ENCODE measurements around the gene FAM200A.

Gene FAM200A

DNA sequence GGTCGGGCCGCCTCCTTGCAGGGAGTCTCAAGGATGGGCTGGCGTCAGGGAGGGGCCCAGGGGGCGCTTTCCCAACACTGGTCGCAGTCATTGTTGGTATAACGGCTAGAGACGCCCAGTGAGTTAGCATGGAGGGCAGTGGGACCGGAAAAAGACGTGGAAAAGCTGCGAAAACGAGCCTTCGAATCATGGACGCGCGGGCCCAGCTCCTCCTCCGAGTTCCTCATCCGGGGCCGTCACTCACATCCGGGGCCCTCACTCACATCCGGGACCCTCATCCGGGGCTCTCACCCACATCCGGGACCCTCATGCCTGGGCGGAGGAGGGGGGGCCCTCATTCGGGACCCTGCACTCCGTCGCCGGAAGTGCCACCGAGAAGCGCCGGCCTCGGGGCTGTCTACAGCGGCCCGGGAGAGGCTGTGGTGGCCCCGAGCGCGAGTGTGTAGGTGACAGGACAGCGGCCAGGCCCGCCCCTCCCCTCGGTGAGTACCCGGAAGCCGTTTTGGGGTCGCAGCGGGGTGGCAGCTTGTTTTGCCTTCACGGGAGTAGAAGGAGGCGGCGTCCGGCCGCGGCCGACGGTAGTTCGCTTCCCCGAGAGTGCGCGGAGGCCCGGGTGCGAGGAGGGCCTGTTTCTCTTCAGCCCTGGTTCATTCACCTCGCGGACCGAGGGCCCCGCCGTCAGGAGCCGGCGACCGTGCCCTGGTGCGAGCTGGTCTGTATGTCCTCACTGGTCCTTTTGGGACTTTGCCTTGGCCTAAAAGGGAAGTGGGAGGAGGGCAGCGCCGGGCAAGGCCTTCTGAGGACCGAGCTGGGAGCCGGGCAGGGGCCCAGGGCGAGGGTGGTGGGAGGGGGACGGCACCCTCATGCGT lies 6.6 kb upstream of the FAM200A start, which contains the start of gene ZNF655:
Gene ZNF655 (plus strand): TSS at position 337 of the 869 bp plus-strand sequence. CDS start 1,918 bp downstream, outside the sequence.
- no peak within 1 kb of the TSS for H2BK15ac ChIP-seq (ENCODE audit: low read length)
- peak within 1 kb of the TSS; percentile 97 for H4K91ac ChIP-seq (ENCODE audit: low read depth, low read length, poor library complexity)
- peak within 1 kb of the TSS; percentile 82 for H2BK120ac ChIP-seq (ENCODE audit: low read depth, low read length)
- H2AFZ ChIP-seq (ENCODE audit: low read length) = peak within 1 kb of the TSS; percentile 90
- H2AK5ac ChIP-seq (ENCODE audit: low read depth, low read length) = peak within 1 kb of the TSS; percentile 96
- H3K18ac ChIP-seq (ENCODE audit: low read length) = peak within 1 kb of the TSS; percentile 99
- peak within 1 kb of the TSS; percentile 91 for H3K4ac ChIP-seq (ENCODE audit: low read length)
- peak within 1 kb of the TSS; percentile 90 for H3K23ac ChIP-seq (ENCODE audit: low read depth, low read length, poor library complexity)
- H3K4me3 ChIP-seq (ENCODE audit: low read length in 2 of 2) = peak within 1 kb of the TSS; percentile 89 to 99
- peak within 1 kb of the TSS; percentile 88 for H2BK5ac ChIP-seq (ENCODE audit: low read length)
- peak within 1 kb of the TSS; percentile 100 for H3K9ac ChIP-seq (ENCODE audit: low read depth, low read length, poor library complexity)
- peaks cover 6% of the 10 kb centered on the region in 2 donors for H3K4me1 ChIP-seq (ENCODE audit: control insufficient read depth in 2 of 2, insufficient read depth in 1 of 2, low read depth in 1 of 2, low read length in 2 of 2)
- no peaks in the 10 kb centered on the region for H3K9me3 ChIP-seq (replicated peaks in 1 of 2; ENCODE audit: control insufficient read depth in 2 of 2, insufficient read depth in 1 of 2, low read depth in 1 of 2, low read length in 2 of 2)
- peak; percentile 95 for DNase-seq (ENCODE audit: low spot score)
- H3K36me3 ChIP-seq (replicated peaks in 1 of 2; ENCODE audit: control insufficient read depth in 2 of 2, insufficient read depth in 2 of 2, low read length in 2 of 2) = peaks cover 34 to 69% of the 10 kb centered on the region in 2 donors
- peak within 1 kb of the TSS; percentile 98 for H4K8ac ChIP-seq (ENCODE audit: low read depth, low read length)
- H3K27ac ChIP-seq (replicated peaks; ENCODE audit: low read length) = peak within 1 kb of the TSS; percentile 77
- peak within 1 kb of the TSS; percentile 86 for H3K14ac ChIP-seq (ENCODE audit: low read length)
- H2BK12ac ChIP-seq (ENCODE audit: low read length) = no peak within 1 kb of the TSS
- H3K4me2 ChIP-seq (ENCODE audit: insufficient read depth, low read length, poor library complexity, severe bottlenecking) = peak within 1 kb of the TSS; percentile 85
- no CpG with 5 or more reads among the region's 73 CpGs for WGBS, 2 donors (ENCODE audit: extremely low coverage in 2 of 2, insufficient read length in 2 of 2, insufficient replicate concordance in 1 of 2)
- peaks cover 13% of the 10 kb centered on the region for H3K79me1 ChIP-seq (ENCODE audit: low read depth, low read length)
- no peaks in the 10 kb centered on the region for H3K27me3 ChIP-seq (ENCODE audit: control insufficient read depth in 3 of 3, insufficient read depth in 3 of 3, low read depth in 1 of 3, low read length in 3 of 3)

- peak overlapping the region; percentile 88 for H2BK5ac ChIP-seq (ENCODE audit: low read length)
- DNase-seq (ENCODE audit: low spot score) = no peak
- H3K14ac ChIP-seq (ENCODE audit: low read length) = peak overlapping the region; percentile 86
- H3K4me3 ChIP-seq (ENCODE audit: low read length in 2 of 2) = peak overlapping the region; percentile 89 to 99
- peaks cover 31 to 67% of the 10 kb centered on the region in 2 donors for H3K36me3 ChIP-seq (replicated peaks in 1 of 2; ENCODE audit: control insufficient read depth in 2 of 2, insufficient read depth in 2 of 2, low read length in 2 of 2)
- peak overlapping the region; percentile 97 for H4K91ac ChIP-seq (ENCODE audit: low read depth, low read length, poor library complexity)
- H3K4me1 ChIP-seq (ENCODE audit: control insufficient read depth in 2 of 2, insufficient read depth in 1 of 2, low read depth in 1 of 2, low read length in 2 of 2) = peaks cover 6% of the 10 kb centered on the region in 2 donors
- no CpG with 5 or more reads among the region's 17 CpGs for WGBS, 2 donors (ENCODE audit: extremely low coverage in 2 of 2, insufficient read length in 2 of 2, insufficient replicate concordance in 1 of 2)
- peak overlapping the region; percentile 85 for H3K4me2 ChIP-seq (ENCODE audit: insufficient read depth, low read length, poor library complexity, severe bottlenecking)
- H2BK15ac ChIP-seq (ENCODE audit: low read length) = no peak overlapping the region
- H3K27ac ChIP-seq (replicated peaks; ENCODE audit: low read length) = peak overlapping the region; percentile 77
- no peak overlapping the region for H2BK12ac ChIP-seq (ENCODE audit: low read length)
- peak overlapping the region; percentile 90 for H2AFZ ChIP-seq (ENCODE audit: low read length)
- no peaks in the 10 kb centered on the region for H3K27me3 ChIP-seq (ENCODE audit: control insufficient read depth in 3 of 3, insufficient read depth in 3 of 3, low read depth in 1 of 3, low read length in 3 of 3)
- peak overlapping the region; percentile 99 for H3K18ac ChIP-seq (ENCODE audit: low read length)
- H2AK5ac ChIP-seq (ENCODE audit: low read depth, low read length) = peak overlapping the region; percentile 96
- peak overlapping the region; percentile 100 for H3K9ac ChIP-seq (ENCODE audit: low read depth, low read length, poor library complexity)
- peak overlapping the region; percentile 98 for H4K8ac ChIP-seq (ENCODE audit: low read depth, low read length)
- peak overlapping the region; percentile 90 for H3K23ac ChIP-seq (ENCODE audit: low read depth, low read length, poor library complexity)
- peaks cover 12% of the 10 kb centered on the region for H3K79me1 ChIP-seq (ENCODE audit: low read depth, low read length)
- no peak overlapping the region for H2BK120ac ChIP-seq (ENCODE audit: low read depth, low read length)
- H3K9me3 ChIP-seq (replicated peaks in 1 of 2; ENCODE audit: control insufficient read depth in 2 of 2, insufficient read depth in 1 of 2, low read depth in 1 of 2, low read length in 2 of 2) = no peaks in the 10 kb centered on the region
- peak overlapping the region; percentile 91 for H3K4ac ChIP-seq (ENCODE audit: low read length)
Observed at GRCh38 chr7:99557940-99558305, 6.0 kb upstream of the FAM200A start.

- Histone ChIP-seq H2AFZ (ENCODE audit: low read length) (no peak overlapping the region), H2AK5ac (ENCODE audit: low read depth, low read length) (no peak overlapping the region), H2BK15ac (ENCODE audit: low read length) (no peak overlapping the region), H3K4ac (ENCODE audit: low read length) (no peak overlapping the region), H3K14ac (ENCODE audit: low read length) (no peak overlapping the region), H3K36me3 (replicated peaks in 1 of 2; ENCODE audit: control insufficient read depth in 2 of 2, insufficient read depth in 2 of 2, low read length in 2 of 2) (peaks cover 29 to 60% of the 10 kb centered on the region in 2 donors), H3K4me3 (ENCODE audit: low read length in 2 of 2) (peak overlapping the region in 1 of 2 donors; percentile 99), H2BK120ac (ENCODE audit: low read depth, low read length) (no peak overlapping the region), H3K27ac (replicated peaks; ENCODE audit: low read length) (no peak overlapping the region), H3K4me2 (ENCODE audit: insufficient read depth, low read length, poor library complexity, severe bottlenecking) (no peak overlapping the region), H2BK12ac (ENCODE audit: low read length) (no peak overlapping the region), H3K27me3 (ENCODE audit: control insufficient read depth in 3 of 3, insufficient read depth in 3 of 3, low read depth in 1 of 3, low read length in 3 of 3) (no peaks in the 10 kb centered on the region), H3K9ac (ENCODE audit: low read depth, low read length, poor library complexity) (peak overlapping the region; percentile 50), H4K8ac (ENCODE audit: low read depth, low read length) (no peak overlapping the region), H3K79me1 (ENCODE audit: low read depth, low read length) (peaks cover 10% of the 10 kb centered on the region), H2BK5ac (ENCODE audit: low read length) (no peak overlapping the region), H3K23ac (ENCODE audit: low read depth, low read length, poor library complexity) (no peak overlapping the region), H3K18ac (ENCODE audit: low read length) (no peak overlapping the region), H4K91ac (ENCODE audit: low read depth, low read length, poor library complexity) (no peak overlapping the region), H3K9me3 (replicated peaks in 1 of 2; ENCODE audit: control insufficient read depth in 2 of 2, insufficient read depth in 1 of 2, low read depth in 1 of 2, low read length in 2 of 2) (no peaks in the 10 kb centered on the region), H3K4me1 (ENCODE audit: control insufficient read depth in 2 of 2, insufficient read depth in 1 of 2, low read depth in 1 of 2, low read length in 2 of 2) (peaks cover 6% of the 10 kb centered on the region in 2 donors)
- no peak for DNase-seq (ENCODE audit: low spot score)
- no CpG with 5 or more reads among the region's 4 CpGs for WGBS, 2 donors (ENCODE audit: extremely low coverage in 2 of 2, insufficient read length in 2 of 2, insufficient replicate concordance in 1 of 2)
Observed at GRCh38 chr7:99557196-99557607, 5.3 kb upstream of the FAM200A start.

- Histone ChIP-seq H2BK120ac (ENCODE audit: low read depth, low read length) (no peak overlapping the region), H3K79me1 (ENCODE audit: low read depth, low read length) (peaks cover 13% of the 10 kb centered on the region), H2AK5ac (ENCODE audit: low read depth, low read length) (no peak overlapping the region), H3K27me3 (ENCODE audit: control insufficient read depth in 3 of 3, insufficient read depth in 3 of 3, low read depth in 1 of 3, low read length in 3 of 3) (no peaks in the 10 kb centered on the region), H3K23ac (ENCODE audit: low read depth, low read length, poor library complexity) (no peak overlapping the region), H2BK12ac (ENCODE audit: low read length) (no peak overlapping the region), H3K9me3 (replicated peaks in 1 of 2; ENCODE audit: control insufficient read depth in 2 of 2, insufficient read depth in 1 of 2, low read depth in 1 of 2, low read length in 2 of 2) (peaks cover 4% of the 10 kb centered on the region in 2 donors), H3K14ac (ENCODE audit: low read length) (no peak overlapping the region), H3K36me3 (replicated peaks in 1 of 2; ENCODE audit: control insufficient read depth in 2 of 2, insufficient read depth in 2 of 2, low read length in 2 of 2) (peaks cover 11 to 37% of the 10 kb centered on the region in 2 donors), H3K27ac (replicated peaks; ENCODE audit: low read length) (no peak overlapping the region), H3K4me3 (ENCODE audit: low read length in 2 of 2) (no peak overlapping the region), H3K9ac (ENCODE audit: low read depth, low read length, poor library complexity) (no peak overlapping the region), H4K91ac (ENCODE audit: low read depth, low read length, poor library complexity) (no peak overlapping the region), H3K4me2 (ENCODE audit: insufficient read depth, low read length, poor library complexity, severe bottlenecking) (no peak overlapping the region), H2BK5ac (ENCODE audit: low read length) (no peak overlapping the region), H2BK15ac (ENCODE audit: low read length) (no peak overlapping the region), H4K8ac (ENCODE audit: low read depth, low read length) (no peak overlapping the region), H3K4me1 (ENCODE audit: control insufficient read depth in 2 of 2, insufficient read depth in 1 of 2, low read depth in 1 of 2, low read length in 2 of 2) (peaks cover 6 to 8% of the 10 kb centered on the region in 2 donors), H3K4ac (ENCODE audit: low read length) (no peak overlapping the region), H2AFZ (ENCODE audit: low read length) (no peak overlapping the region), H3K18ac (ENCODE audit: low read length) (no peak overlapping the region)
- no CpG with 5 or more reads among the region's 2 CpGs for WGBS, 2 donors (ENCODE audit: extremely low coverage in 2 of 2, insufficient read length in 2 of 2, insufficient replicate concordance in 1 of 2)
- DNase-seq (ENCODE audit: low spot score) = no peak
Observed at GRCh38 chr7:99554939-99555338, 3.0 kb upstream of the FAM200A start.
